Astrocyte (in vitro differentiated cells and primary cell): ENCODE data around the gene BMPR2. TPM values are rescaled to one million over a fixed set of nuclear protein-coding genes. Genes with fewer than 3 reads are reported as not detected.
"Not testable (repeated sequence)": the region's sequence is repeated elsewhere in the genome, so short reads cannot be mapped to it uniquely, and the experiment has no call there.

Experiments
- DNase-seq: peaks from one replicate; pipeline ENCODE4 v3.0.0-alpha.2; 2010; ENCODE audit warnings: low read depth
- FAIRE-seq: peaks from 2 replicates; lab custom pipeline; 2011; peaks lifted over from hg19 to GRCh38; lab: Jason Lieb, UNC
- H2AFZ ChIP-seq: 2 replicates; pipeline ENCODE4 v1.6.0; 2012; ENCODE audit warnings: low read depth, low read length, inconsistent platforms
- H3K27ac ChIP-seq: 2 replicates; pipeline ENCODE4 v1.5.1; 2011; ENCODE audit warnings: low read depth, low read length, inconsistent platforms
- H3K27me3 ChIP-seq: 2 replicates; pipeline ENCODE4 v1.6.0; 2011; ENCODE audit warnings: low read length, inconsistent platforms; ENCODE audit not compliant: insufficient read depth
- H3K36me3 ChIP-seq: 2 replicates; pipeline ENCODE4 v1.5.1; 2011; ENCODE audit warnings: low read length, inconsistent platforms; ENCODE audit not compliant: insufficient read depth
- H3K4me1 ChIP-seq: 2 replicates; pipeline ENCODE4 v1.5.1; 2011; ENCODE audit warnings: low read length, inconsistent platforms; ENCODE audit not compliant: insufficient read depth
- H3K4me2 ChIP-seq: 2 replicates; pipeline ENCODE4 v1.6.0; 2012; ENCODE audit warnings: low read length, inconsistent platforms
- H3K4me3 ChIP-seq: 2 replicates; pipeline ENCODE4 v1.5.1; 2011; ENCODE audit warnings: low read depth, mild to moderate bottlenecking, low read length, inconsistent platforms; ENCODE audit not compliant: insufficient read depth
- H3K79me2 ChIP-seq: 2 replicates; pipeline ENCODE4 v1.6.0; 2012; ENCODE audit warnings: mild to moderate bottlenecking, low read length, inconsistent platforms; ENCODE audit not compliant: insufficient read depth
- H3K9ac ChIP-seq: 2 replicates; pipeline ENCODE4 v1.6.0; 2012; ENCODE audit warnings: mild to moderate bottlenecking, low read length, inconsistent platforms
- H3K9me3 ChIP-seq: 2 replicates; pipeline ENCODE4 v1.5.1; 2012; ENCODE audit warnings: low read depth, mild to moderate bottlenecking, low read length, inconsistent platforms; ENCODE audit not compliant: insufficient read depth
- H4K20me1 ChIP-seq: 2 replicates; pipeline ENCODE4 v1.6.0; 2012; ENCODE audit warnings: low read length, inconsistent platforms; ENCODE audit not compliant: insufficient read depth
- H3K27ac Mint-ChIP-seq: one replicate; pipeline ENCODE4 v1.8.0; 2021; ENCODE audit warnings: mild to moderate bottlenecking, mixed read lengths; ENCODE audit not compliant: unreplicated experiment
- H3K27me3 Mint-ChIP-seq: one replicate; pipeline ENCODE4 v1.8.0; 2021; ENCODE audit warnings: low read depth, mixed read lengths; ENCODE audit not compliant: unreplicated experiment
- H3K36me3 Mint-ChIP-seq: one replicate; pipeline ENCODE4 v1.8.0; 2021; ENCODE audit warnings: low read depth, mixed read lengths; ENCODE audit not compliant: unreplicated experiment
- H3K4me1 Mint-ChIP-seq: one replicate; pipeline ENCODE4 v1.8.0; 2021; ENCODE audit warnings: low read depth, mixed read lengths; ENCODE audit not compliant: unreplicated experiment
- H3K4me3 Mint-ChIP-seq: one replicate; pipeline ENCODE4 v1.8.0; 2021; ENCODE audit warnings: mild to moderate bottlenecking, moderate library complexity, mixed read lengths; ENCODE audit not compliant: unreplicated experiment
- H3K9me3 Mint-ChIP-seq: one replicate; pipeline ENCODE4 v1.8.0; 2021; ENCODE audit warnings: mild to moderate bottlenecking, mixed read lengths; ENCODE audit not compliant: unreplicated experiment
- CTCF ChIP-seq: IDR thresholded peaks from 2 replicates; pipeline ENCODE4 v1.5.1; 2011; ENCODE audit warnings: low read depth, mild to moderate bottlenecking, inconsistent platforms, low read length, moderate library complexity; ENCODE audit not compliant: insufficient read depth
- EZH2 ChIP-seq: IDR thresholded peaks from 2 replicates; pipeline ENCODE4 v1.6.1; 2012; ENCODE audit warnings: mild to moderate bottlenecking, low read length, inconsistent platforms; ENCODE audit not compliant: insufficient read depth
- total RNA-seq: library from RNA; stranded (reverse); gene quantifications from 2 replicates; pipeline ENCODE4 v1.2.1, GENCODE V29; 2021

BMPR2 gene
- total RNA-seq, 1 donor from 2014 or later: 93.1 TPM

- Mint-ChIP-seq H3K4me1 (peaks cover 9% of the 10 kb centered on the region), H3K27me3 (no peaks in the 10 kb centered on the region), H3K9me3 (no peaks in the 10 kb centered on the region), H3K4me3 (no peak overlapping the region), H3K27ac (no peak overlapping the region), H3K36me3 (no peaks in the 10 kb centered on the region)
- FAIRE-seq (no peak), DNase-seq (no peak)
- Histone ChIP-seq H3K9ac (no peak overlapping the region), H3K4me3 (no peak overlapping the region), H3K27ac (no peak overlapping the region), H4K20me1 (no peaks in the 10 kb centered on the region), H3K4me2 (no peak overlapping the region), H3K27me3 (no peaks in the 10 kb centered on the region), H3K4me1 (no peaks in the 10 kb centered on the region), H2AFZ (no peak overlapping the region), H3K79me2 (no peaks in the 10 kb centered on the region), H3K36me3 (no peaks in the 10 kb centered on the region), H3K9me3 (no peaks in the 10 kb centered on the region)
- no peak for TF ChIP-seq CTCF
- no peak for TF ChIP-seq EZH2
Observed at GRCh38 chr2:202360646-202361045, 15.5 kb upstream of the BMPR2 start.

- no peaks in the 10 kb centered on the region for H3K79me2 ChIP-seq
- Mint-ChIP-seq H3K4me3 (no peak overlapping the region), H3K4me1 (peaks cover 9% of the 10 kb centered on the region), H3K9me3 (no peaks in the 10 kb centered on the region), H3K36me3 (no peaks in the 10 kb centered on the region), H3K27me3 (no peaks in the 10 kb centered on the region), H3K27ac (peak overlapping the region; percentile 17)
- no peak overlapping the region for H2AFZ ChIP-seq
- no peak overlapping the region for H3K4me3 ChIP-seq
- no peak overlapping the region for H3K9ac ChIP-seq
- no peak overlapping the region for H3K27ac ChIP-seq
- TF ChIP-seq EZH2 (no peak), CTCF (no peak)
- H3K9me3 ChIP-seq: no peaks in the 10 kb centered on the region
- H4K20me1 ChIP-seq: no peaks in the 10 kb centered on the region
- no peak overlapping the region for H3K4me2 ChIP-seq
- DNase-seq (no peak), FAIRE-seq (no peak)
- no peaks in the 10 kb centered on the region for H3K4me1 ChIP-seq
- no peaks in the 10 kb centered on the region for H3K27me3 ChIP-seq
- no peaks in the 10 kb centered on the region for H3K36me3 ChIP-seq
Observed at GRCh38 chr2:202361108-202361507, 15.0 kb upstream of the BMPR2 start.

GRCh38 chr2:202373490-202373889 lies 2.6 kb upstream of the BMPR2 start:
- Histone ChIP-seq H3K4me3 (no peak overlapping the region), H3K9me3 (no peaks in the 10 kb centered on the region), H3K36me3 (no peaks in the 10 kb centered on the region), H3K27me3 (no peaks in the 10 kb centered on the region), H3K4me1 (peaks cover 13% of the 10 kb centered on the region), H3K79me2 (peaks cover 21% of the 10 kb centered on the region), H3K27ac (no peak overlapping the region), H3K4me2 (no peak overlapping the region), H3K9ac (no peak overlapping the region), H4K20me1 (peaks cover 20% of the 10 kb centered on the region), H2AFZ (no peak overlapping the region)
- H3K36me3 Mint-ChIP-seq: no peaks in the 10 kb centered on the region
- TF ChIP-seq CTCF (no peak), EZH2 (no peak)
- peak overlapping the region; percentile 89 for H3K27ac Mint-ChIP-seq
- H3K4me1 Mint-ChIP-seq: peaks cover 9% of the 10 kb centered on the region
- DNase-seq: peak; percentile 59
- FAIRE-seq: no peak
- H3K27me3 Mint-ChIP-seq: no peaks in the 10 kb centered on the region
- no peaks in the 10 kb centered on the region for H3K9me3 Mint-ChIP-seq
- H3K4me3 Mint-ChIP-seq: peak overlapping the region; percentile 72

- not testable (repeated sequence) for H3K36me3 Mint-ChIP-seq, H3K4me1 Mint-ChIP-seq, H3K27me3 ChIP-seq, DNase-seq, H2AFZ ChIP-seq, FAIRE-seq, H3K9me3 Mint-ChIP-seq, H3K36me3 ChIP-seq, H3K27me3 Mint-ChIP-seq, H3K9me3 ChIP-seq
- H3K4me3 ChIP-seq: peak overlapping the region; percentile 62
- Mint-ChIP-seq H3K27ac (peak overlapping the region; percentile 100), H3K4me3 (peak overlapping the region; percentile 97)
- H3K79me2 ChIP-seq: peaks cover 30% of the 10 kb centered on the region
- peak overlapping the region; percentile 98 for H3K9ac ChIP-seq
- peaks cover 29% of the 10 kb centered on the region for H4K20me1 ChIP-seq
- H3K4me2 ChIP-seq: peak overlapping the region; percentile 89
- peaks cover 13% of the 10 kb centered on the region for H3K4me1 ChIP-seq
- peak overlapping the region; percentile 96 for H3K27ac ChIP-seq
Observed at GRCh38 chr2:202374383-202374782, 1.7 kb upstream of the BMPR2 start.
